DND-41 (cell line): Measurements from ENCODE around the gene EML5.

Source experiments
- EZH2 ChIP-seq: IDR thresholded peaks from 3 replicates; pipeline ENCODE4 v1.6.1; 2012; ENCODE audit warnings: borderline replicate concordance, low read depth, mild to moderate bottlenecking, moderate library complexity, low read length, inconsistent platforms; ENCODE audit not compliant: severe bottlenecking
- TF ChIP-seq, protein P1 (sequence below): IDR thresholded peaks from 2 replicates; pipeline ENCODE4 v1.5.1; 2012; ENCODE audit warnings: borderline replicate concordance, low read length, moderate library complexity, mild to moderate bottlenecking; ENCODE audit not compliant: poor library complexity, severe bottlenecking; ENCODE audit errors: extremely low read depth

DNA sequence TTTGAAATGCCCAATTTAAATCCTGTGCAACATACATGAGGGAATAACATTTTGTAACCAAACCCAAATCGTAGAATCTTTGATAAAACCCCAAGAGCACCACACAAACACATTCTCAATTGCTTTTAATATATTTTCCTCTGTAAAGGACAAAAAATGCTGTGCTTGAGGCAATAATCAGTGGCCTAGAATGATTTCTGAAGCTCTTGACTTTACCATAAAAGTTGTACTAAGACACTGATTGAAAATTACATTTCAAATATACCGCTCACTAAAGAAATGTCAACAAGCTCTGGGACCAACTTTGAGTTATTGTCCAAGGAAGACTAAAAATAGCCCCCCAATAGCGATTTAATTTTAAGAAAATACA lies 1.5 kb downstream of the EML5 start:
- TF ChIP-seq, protein P1, sequence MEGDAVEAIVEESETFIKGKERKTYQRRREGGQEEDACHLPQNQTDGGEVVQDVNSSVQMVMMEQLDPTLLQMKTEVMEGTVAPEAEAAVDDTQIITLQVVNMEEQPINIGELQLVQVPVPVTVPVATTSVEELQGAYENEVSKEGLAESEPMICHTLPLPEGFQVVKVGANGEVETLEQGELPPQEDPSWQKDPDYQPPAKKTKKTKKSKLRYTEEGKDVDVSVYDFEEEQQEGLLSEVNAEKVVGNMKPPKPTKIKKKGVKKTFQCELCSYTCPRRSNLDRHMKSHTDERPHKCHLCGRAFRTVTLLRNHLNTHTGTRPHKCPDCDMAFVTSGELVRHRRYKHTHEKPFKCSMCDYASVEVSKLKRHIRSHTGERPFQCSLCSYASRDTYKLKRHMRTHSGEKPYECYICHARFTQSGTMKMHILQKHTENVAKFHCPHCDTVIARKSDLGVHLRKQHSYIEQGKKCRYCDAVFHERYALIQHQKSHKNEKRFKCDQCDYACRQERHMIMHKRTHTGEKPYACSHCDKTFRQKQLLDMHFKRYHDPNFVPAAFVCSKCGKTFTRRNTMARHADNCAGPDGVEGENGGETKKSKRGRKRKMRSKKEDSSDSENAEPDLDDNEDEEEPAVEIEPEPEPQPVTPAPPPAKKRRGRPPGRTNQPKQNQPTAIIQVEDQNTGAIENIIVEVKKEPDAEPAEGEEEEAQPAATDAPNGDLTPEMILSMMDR: no peak
- no peak for TF ChIP-seq EZH2
